ENCODE data around the gene D2HGDH. TPM values are rescaled to one million over a fixed set of nuclear protein-coding genes. Genes with fewer than 3 reads are reported as not detected.

The D2HGDH gene
- total RNA-seq, 1 experiment from 2014 or later = 10.0 TPM

DNA sequence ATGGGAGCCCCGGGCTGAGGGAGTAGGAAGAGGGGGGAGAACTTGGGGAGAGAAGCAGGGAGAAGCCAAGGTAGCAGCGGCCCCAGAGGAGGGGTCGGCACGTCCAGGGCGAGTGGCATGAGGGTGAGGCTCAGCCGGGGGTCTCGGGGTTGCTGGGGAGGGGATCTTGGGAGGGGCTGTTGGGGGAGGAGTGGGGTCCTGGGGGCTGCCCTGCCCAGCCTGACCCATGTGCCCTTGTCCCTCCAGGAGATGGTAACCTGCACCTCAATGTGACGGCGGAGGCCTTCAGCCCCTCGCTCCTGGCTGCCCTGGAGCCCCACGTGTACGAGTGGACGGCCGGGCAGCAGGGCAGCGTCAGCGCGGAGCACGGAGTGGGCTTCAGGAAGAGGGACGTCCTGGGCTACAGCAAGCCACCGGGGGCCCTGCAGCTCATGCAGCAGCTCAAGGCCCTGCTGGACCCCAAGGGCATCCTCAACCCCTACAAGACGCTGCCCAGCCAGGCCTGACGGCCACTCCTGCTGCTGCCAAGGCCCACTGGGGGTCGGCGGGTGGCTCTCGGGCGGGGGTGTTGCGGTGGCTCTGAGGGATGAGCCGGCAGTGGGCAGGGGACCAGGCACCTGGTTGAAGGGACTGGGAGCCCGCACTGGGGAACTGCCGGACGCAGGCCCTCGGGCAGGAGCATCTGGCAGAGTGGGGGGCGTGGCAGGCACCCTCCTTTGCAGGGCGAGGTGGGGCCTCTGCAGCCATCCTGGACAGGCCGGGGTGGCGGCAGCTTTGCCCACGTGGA is 33.2 kb downstream of the D2HGDH start:
- Histone ChIP-seq H3K79me2 (ENCODE audit: insufficient read depth, low read length) (no peaks in the 10 kb centered on the region), H3K4me1 (ENCODE audit: insufficient read depth, low read length) (no peaks in the 10 kb centered on the region), H2AK5ac (ENCODE audit: insufficient read length, low read length) (no peak overlapping the region), H2BK15ac (ENCODE audit: low read depth, low read length) (no peak overlapping the region), H2AFZ (ENCODE audit: low read length) (no peak overlapping the region), H2BK12ac (ENCODE audit: insufficient read length, low read depth, low read length) (no peak overlapping the region), H4K5ac (ENCODE audit: insufficient read length, low read depth, low read length) (no peak overlapping the region), H3K27me3 (ENCODE audit: insufficient read depth, low read length) (no peaks in the 10 kb centered on the region), H4K20me1 (ENCODE audit: control insufficient read depth, insufficient read depth, insufficient read length) (no peaks in the 10 kb centered on the region), H3K23me2 (ENCODE audit: insufficient read length, low read depth, low read length, poor library complexity, severe bottlenecking) (no peaks in the 10 kb centered on the region), H2BK5ac (ENCODE audit: insufficient read length, low read length) (no peak overlapping the region), H3K27ac (ENCODE audit: insufficient read length, low read depth, low read length) (no peak overlapping the region), H2BK20ac (ENCODE audit: low read depth, low read length, poor library complexity, severe bottlenecking) (no peak overlapping the region), H3K4me2 (ENCODE audit: insufficient read depth, insufficient read length, low read length) (no peak overlapping the region), H3K56ac (ENCODE audit: insufficient read length, low read depth, low read length) (no peak overlapping the region), H3K9me3 (ENCODE audit: control insufficient read depth, low read depth, low read length) (no peaks in the 10 kb centered on the region), H2BK120ac (ENCODE audit: low read depth, low read length, poor library complexity, severe bottlenecking) (no peak overlapping the region), H4K91ac (ENCODE audit: insufficient read length, low read depth, low read length) (no peak overlapping the region), H3K9ac (ENCODE audit: extremely low read depth, insufficient read length, low read length) (no peak overlapping the region), H3K14ac (ENCODE audit: insufficient read depth, low read length) (no peak overlapping the region), H3K79me1 (ENCODE audit: insufficient read depth, low read depth, low read length, poor library complexity, severe bottlenecking) (no peaks in the 10 kb centered on the region), H3T11ph (ENCODE audit: low read length) (no peak overlapping the region), H3K23ac (ENCODE audit: insufficient read length, low read depth, low read length) (no peak overlapping the region), H4K8ac (replicated peaks; ENCODE audit: insufficient read length, low read depth, low read length) (no peak overlapping the region), H3K18ac (ENCODE audit: insufficient read length, low read depth, low read length) (no peak overlapping the region), H3K4ac (ENCODE audit: low read depth, low read length) (no peak overlapping the region)
- peak; percentile 24 for DNase-seq
- Mint-ChIP-seq H3K27me3 (ENCODE audit: low read depth) (peaks cover 2% of the 10 kb centered on the region), H3K4me3 (no peak overlapping the region), H3K36me3 (ENCODE audit: insufficient read depth in 1 of 3, low read depth in 3 of 3) (no peaks in the 10 kb centered on the region; a peak in 1 of 7 replicates), H3K4me1 (peaks cover 19 to 33% of the 10 kb centered on the region in 2 experiments), H3K27ac (no peak overlapping the region), H3K9me3 (no peaks in the 10 kb centered on the region)
- TF ChIP-seq, protein P1, sequence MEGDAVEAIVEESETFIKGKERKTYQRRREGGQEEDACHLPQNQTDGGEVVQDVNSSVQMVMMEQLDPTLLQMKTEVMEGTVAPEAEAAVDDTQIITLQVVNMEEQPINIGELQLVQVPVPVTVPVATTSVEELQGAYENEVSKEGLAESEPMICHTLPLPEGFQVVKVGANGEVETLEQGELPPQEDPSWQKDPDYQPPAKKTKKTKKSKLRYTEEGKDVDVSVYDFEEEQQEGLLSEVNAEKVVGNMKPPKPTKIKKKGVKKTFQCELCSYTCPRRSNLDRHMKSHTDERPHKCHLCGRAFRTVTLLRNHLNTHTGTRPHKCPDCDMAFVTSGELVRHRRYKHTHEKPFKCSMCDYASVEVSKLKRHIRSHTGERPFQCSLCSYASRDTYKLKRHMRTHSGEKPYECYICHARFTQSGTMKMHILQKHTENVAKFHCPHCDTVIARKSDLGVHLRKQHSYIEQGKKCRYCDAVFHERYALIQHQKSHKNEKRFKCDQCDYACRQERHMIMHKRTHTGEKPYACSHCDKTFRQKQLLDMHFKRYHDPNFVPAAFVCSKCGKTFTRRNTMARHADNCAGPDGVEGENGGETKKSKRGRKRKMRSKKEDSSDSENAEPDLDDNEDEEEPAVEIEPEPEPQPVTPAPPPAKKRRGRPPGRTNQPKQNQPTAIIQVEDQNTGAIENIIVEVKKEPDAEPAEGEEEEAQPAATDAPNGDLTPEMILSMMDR (conservative IDR thresholded peaks at IDR 0.05) = no peak
- WGBS (ENCODE audit: extremely low coverage, insufficient read length, low lambda C conversion rate) = no CpG with 5 or more reads among the region's 37 CpGs
